MM.1S (cell line): Measurements from ENCODE around the gene RDH14.

Experiments
- EZH2 ChIP-seq: fragments of 300-600 bp; sonication (generic); optimal IDR thresholded peaks from 2 replicates; pipeline ENCODE3; 2017; ENCODE audit warnings: low read depth, mild to moderate bottlenecking, antibody characterized with exemption, low read length, mixed read lengths
- EZH2phosphoT487 ChIP-seq: fragments of 300-600 bp; sonication (generic); IDR thresholded peaks from 2 replicates; pipeline ENCODE4 v1.6.1; 2018; ENCODE audit warnings: antibody characterized with exemption, low read length
- TF ChIP-seq, protein P1 (sequence below): fragments of 300-600 bp; sonication (generic); IDR thresholded peaks from 2 replicates; pipeline ENCODE4 v1.5.1; 2016; ENCODE audit warnings: antibody characterized with exemption, low read length, mixed read lengths

DNA sequence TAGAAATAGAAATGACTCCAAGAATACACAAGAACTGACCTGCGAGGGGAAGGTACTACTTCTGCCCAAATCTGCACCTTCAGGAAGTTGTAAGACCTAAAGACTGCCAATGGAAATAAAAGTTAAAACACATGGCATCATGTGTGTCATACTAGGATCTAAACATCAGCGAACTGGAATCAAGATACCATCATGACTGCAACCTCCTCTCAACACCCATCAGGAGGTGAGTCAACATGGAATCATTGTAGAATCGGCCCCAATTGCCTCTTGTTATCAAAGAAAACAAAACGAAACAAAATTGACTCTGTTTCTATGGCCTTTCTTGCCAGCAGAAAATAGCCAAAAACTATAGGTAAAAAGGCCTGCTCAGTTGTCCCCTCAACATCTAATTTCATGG lies 15.1 kb downstream of the RDH14 start:
- TF ChIP-seq EZH2 (no peak), EZH2phosphoT487 (no peak)
- TF ChIP-seq, protein P1, sequence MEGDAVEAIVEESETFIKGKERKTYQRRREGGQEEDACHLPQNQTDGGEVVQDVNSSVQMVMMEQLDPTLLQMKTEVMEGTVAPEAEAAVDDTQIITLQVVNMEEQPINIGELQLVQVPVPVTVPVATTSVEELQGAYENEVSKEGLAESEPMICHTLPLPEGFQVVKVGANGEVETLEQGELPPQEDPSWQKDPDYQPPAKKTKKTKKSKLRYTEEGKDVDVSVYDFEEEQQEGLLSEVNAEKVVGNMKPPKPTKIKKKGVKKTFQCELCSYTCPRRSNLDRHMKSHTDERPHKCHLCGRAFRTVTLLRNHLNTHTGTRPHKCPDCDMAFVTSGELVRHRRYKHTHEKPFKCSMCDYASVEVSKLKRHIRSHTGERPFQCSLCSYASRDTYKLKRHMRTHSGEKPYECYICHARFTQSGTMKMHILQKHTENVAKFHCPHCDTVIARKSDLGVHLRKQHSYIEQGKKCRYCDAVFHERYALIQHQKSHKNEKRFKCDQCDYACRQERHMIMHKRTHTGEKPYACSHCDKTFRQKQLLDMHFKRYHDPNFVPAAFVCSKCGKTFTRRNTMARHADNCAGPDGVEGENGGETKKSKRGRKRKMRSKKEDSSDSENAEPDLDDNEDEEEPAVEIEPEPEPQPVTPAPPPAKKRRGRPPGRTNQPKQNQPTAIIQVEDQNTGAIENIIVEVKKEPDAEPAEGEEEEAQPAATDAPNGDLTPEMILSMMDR: no peak
